ENCODE data around the gene RYK. TPM values are rescaled to one million over a fixed set of nuclear protein-coding genes. Genes with fewer than 3 reads are reported as not detected.

Gene RYK
- total RNA-seq, 1 experiment from 2014 or later, result 55.2 TPM

- TF ChIP-seq RAD21 (IDR thresholded peaks at IDR 0.05; ENCODE audit: low read depth) (no peak), TCF7L2 (IDR thresholded peaks at IDR 0.05; ENCODE audit: borderline replicate concordance, extremely low read depth, insufficient read depth, insufficient read length) (no peak)
Observed at GRCh38 chr3:134132961-134133360, 117.7 kb downstream of the RYK start (continued).

GRCh38 chr3:134126153-134126552 is 124.5 kb downstream of the RYK start:
- Histone ChIP-seq H3K4me1 (ENCODE audit: control insufficient read depth in 1 of 2, insufficient read depth in 2 of 2, low read length in 2 of 2) (no peaks in the 10 kb centered on the region), H3K36me3 (ENCODE audit: control insufficient read depth in 1 of 2, insufficient read depth in 2 of 2, low read length in 2 of 2) (no peaks in the 10 kb centered on the region), H3K9me2 (ENCODE audit: insufficient read depth) (no peaks in the 10 kb centered on the region), H3K27me3 (ENCODE audit: insufficient read depth, low read length) (no peaks in the 10 kb centered on the region), H3K4me2 (ENCODE audit: low read length) (no peak overlapping the region), H4K20me1 (ENCODE audit: insufficient read depth) (no peaks in the 10 kb centered on the region), H3K9ac (ENCODE audit: low read length) (no peak overlapping the region), H3K79me2 (ENCODE audit: insufficient read depth, low read length) (no peaks in the 10 kb centered on the region), H3K4me3 (replicated peaks in 1 of 2; ENCODE audit: low read depth in 1 of 2, low read length in 2 of 2) (no peak overlapping the region), H3K27ac (ENCODE audit: low read depth, low read length) (no peak overlapping the region), H2AFZ (ENCODE audit: low read depth, low read length, poor library complexity, severe bottlenecking) (no peak overlapping the region), H3K9me3 (ENCODE audit: control insufficient read depth in 1 of 2, insufficient read depth in 1 of 2, low read depth in 1 of 2, low read length in 2 of 2) (peaks cover 0 to 4% of the 10 kb centered on the region in 2 experiments; a peak in 2 of 4 replicates)
- POLR2A ChIA-PET, result no interaction called here
- intact Hi-C loops (cut with micrococcal nuclease), result no loop called here
- RAD21 ChIA-PET (ENCODE audit: low non-redundant PET in 1 of 2, low total read pairs in 2 of 2, uncharacterized antibody in 2 of 2, unreplicated experiment in 2 of 2), result no interaction called here
- no peak for DNase-seq (ENCODE audit: low read depth, low spot score)
- BruUV-seq (replicated peaks), result no TSS peak
- peak; percentile 60 for ATAC-seq
- CTCF ChIA-PET, result no interaction called here
- no peak for TF ChIP-seq SP1 (IDR thresholded peaks at IDR 0.05; ENCODE audit: low read depth)
- TF ChIP-seq RAD21 (IDR thresholded peaks at IDR 0.05; ENCODE audit: low read depth), result peak; percentile 43
- peak; percentile 31 to 45 (median 43); a peak in 4 of 6 replicates for TF ChIP-seq CTCF (IDR thresholded peaks at IDR 0.05 in 2 of 3, conservative IDR thresholded peaks at IDR 0.05 in 1 of 3; ENCODE audit: borderline replicate concordance in 1 of 3, insufficient read depth in 1 of 3, low read depth in 2 of 3, low read length in 2 of 3)

- H3K9me3 ChIP-seq (ENCODE audit: control insufficient read depth in 1 of 2, insufficient read depth in 1 of 2, low read depth in 1 of 2, low read length in 2 of 2), result peaks cover 0 to 5% of the 10 kb centered on the region in 2 experiments; a peak in 1 of 4 replicates
- no TSS peak for BruUV-seq (replicated peaks)
- no peaks in the 10 kb centered on the region for H3K79me2 ChIP-seq (ENCODE audit: insufficient read depth, low read length)
- no peak overlapping the region for H3K9ac ChIP-seq (ENCODE audit: low read length)
- intact Hi-C loops (cut with micrococcal nuclease), result no loop called here
- no peak for TF ChIP-seq EZH2phosphoT487 (IDR thresholded peaks at IDR 0.05; ENCODE audit: borderline replicate concordance)
- no peak for TF ChIP-seq CTCF (IDR thresholded peaks at IDR 0.05 in 2 of 3, conservative IDR thresholded peaks at IDR 0.05 in 1 of 3; ENCODE audit: borderline replicate concordance in 1 of 3, insufficient read depth in 1 of 3, low read depth in 2 of 3, low read length in 2 of 3)
- TF ChIP-seq MAX (IDR thresholded peaks at IDR 0.05), result no peak
- no peak for TF ChIP-seq SP1 (IDR thresholded peaks at IDR 0.05; ENCODE audit: low read depth)
- no peak for TF ChIP-seq REST (IDR thresholded peaks at IDR 0.05; ENCODE audit: low read depth)
- no peak for TF ChIP-seq YY1 (IDR thresholded peaks at IDR 0.05; ENCODE audit: extremely low read depth, insufficient replicate concordance, low read depth, low read length)
- no peaks in the 10 kb centered on the region for H3K4me1 ChIP-seq (ENCODE audit: control insufficient read depth in 1 of 2, insufficient read depth in 2 of 2, low read length in 2 of 2)
- no peaks in the 10 kb centered on the region for H3K36me3 ChIP-seq (ENCODE audit: control insufficient read depth in 1 of 2, insufficient read depth in 2 of 2, low read length in 2 of 2)
- no peak overlapping the region for H3K27ac ChIP-seq (ENCODE audit: low read depth, low read length)
- H3K4me2 ChIP-seq (ENCODE audit: low read length), result no peak overlapping the region
- RAD21 ChIA-PET (ENCODE audit: low non-redundant PET in 1 of 2, low total read pairs in 2 of 2, uncharacterized antibody in 2 of 2, unreplicated experiment in 2 of 2), result no interaction called here
- H3K27me3 ChIP-seq (ENCODE audit: insufficient read depth, low read length), result no peaks in the 10 kb centered on the region
- H2AFZ ChIP-seq (ENCODE audit: low read depth, low read length, poor library complexity, severe bottlenecking), result no peak overlapping the region
- no peaks in the 10 kb centered on the region for H3K9me2 ChIP-seq (ENCODE audit: insufficient read depth)
- no peaks in the 10 kb centered on the region for H4K20me1 ChIP-seq (ENCODE audit: insufficient read depth)
- DNase-seq (ENCODE audit: low read depth, low spot score), result no peak
- CTCF ChIA-PET, result no interaction called here
- POLR2A ChIA-PET, result interaction anchor here (0.7 kb wide), 1 partner anchor 187 kb away, joined by 3 read pairs; no protein-coding TSS in a partner anchor
- no peak overlapping the region for H3K4me3 ChIP-seq (replicated peaks in 1 of 2; ENCODE audit: low read depth in 1 of 2, low read length in 2 of 2)
- ATAC-seq, result no peak
Observed at GRCh38 chr3:134114726-134115125, 135.9 kb downstream of the RYK start.

Data from HCT116 (cell line).